ENCODE data around the gene ACAD8.

ACAD8 gene

GRCh38 chr11:134253188-134253993, at the start of gene ACAD8, which contains the start of gene THYN1:
Gene ACAD8 (plus strand): TSS chr11:134253568. CDS start chr11:134253601, 33 bp downstream.
Gene THYN1 (minus strand): TSS chr11:134253352. CDS start chr11:134252882, 470 bp downstream.
- DNase-seq (ENCODE audit: low spot score), result peak; percentile 97

GRCh38 chr11:134205729-134206128, 47.6 kb upstream of the ACAD8 start:
- DNase-seq (ENCODE audit: low spot score), result no peak

- no peak for DNase-seq (ENCODE audit: low spot score)
Observed at GRCh38 chr11:134206185-134206584, 47.2 kb upstream of the ACAD8 start.

- peak; percentile 55 for DNase-seq (ENCODE audit: low spot score)
Observed at GRCh38 chr11:134207538-134208239, 45.7 kb upstream of the ACAD8 start.

GRCh38 chr11:134215836-134216235, 37.5 kb upstream of the ACAD8 start:
- peak; percentile 6 for DNase-seq (ENCODE audit: low spot score)

GRCh38 chr11:134216816-134217215, 36.6 kb upstream of the ACAD8 start:
- no peak for DNase-seq (ENCODE audit: low spot score)

- no peak for DNase-seq (ENCODE audit: low spot score)
Observed at GRCh38 chr11:134223121-134223520, 30.2 kb upstream of the ACAD8 start.

GRCh38 chr11:134223836-134224709, 29.3 kb upstream of the ACAD8 start, which contains the start of the genes NCAPD3 and VPS26B:
Gene NCAPD3 (minus strand): TSS chr11:134223967. CDS start chr11:134223926, 41 bp downstream.
Gene VPS26B (plus strand): TSS chr11:134224671. CDS start chr11:134225123, 452 bp downstream.
- peak; percentile 97 for DNase-seq (ENCODE audit: low spot score)

GRCh38 chr11:134224710-134225664, 28.4 kb upstream of the ACAD8 start:
- DNase-seq (ENCODE audit: low spot score), result peak; percentile 61

- no peak for DNase-seq (ENCODE audit: low spot score)
Observed at GRCh38 chr11:134226806-134227325, 26.5 kb upstream of the ACAD8 start.

GRCh38 chr11:134228625-134229024, 24.7 kb upstream of the ACAD8 start:
- DNase-seq (ENCODE audit: low spot score), result no peak

- no peak for DNase-seq (ENCODE audit: low spot score)
Observed at GRCh38 chr11:134229126-134229790, 24.1 kb upstream of the ACAD8 start.

GRCh38 chr11:134230339-134230738, 23.0 kb upstream of the ACAD8 start:
- no peak for DNase-seq (ENCODE audit: low spot score)

- DNase-seq (ENCODE audit: low spot score), result no peak
Observed at GRCh38 chr11:134231958-134232659, 21.3 kb upstream of the ACAD8 start.

- DNase-seq (ENCODE audit: low spot score), result no peak
Observed at GRCh38 chr11:134233729-134234179, 19.6 kb upstream of the ACAD8 start.

- DNase-seq (ENCODE audit: low spot score), result no peak
Observed at GRCh38 chr11:134235399-134235798, 18.0 kb upstream of the ACAD8 start.

GRCh38 chr11:134236834-134237556, 16.4 kb upstream of the ACAD8 start:
- no peak for DNase-seq (ENCODE audit: low spot score)

- DNase-seq (ENCODE audit: low spot score), result no peak
Observed at GRCh38 chr11:134237557-134237922, 15.8 kb upstream of the ACAD8 start.

- DNase-seq (ENCODE audit: low spot score), result no peak
Observed at GRCh38 chr11:134238956-134239355, 14.4 kb upstream of the ACAD8 start.

All from activated CD4-positive, alpha-beta T cell treated with anti-CD3 and anti-CD28 coated beads, Interleukin-2, Interleukin-4, amounts not matched to agents 100 ng/mL and 50 ng/mL, durations not matched to agents 16 hours and 8 hours (primary cell).